Skeletal muscle cell (primary cell): ENCODE data around the gene GMPR2.

Source experiments
- DNase-seq: peaks from one replicate; pipeline ENCODE4 v3.0.0-alpha.2; 2010; ENCODE audit warnings: low read depth
- H3K4me3 ChIP-seq: 2 replicates; pipeline ENCODE4 v1.5.1; 2011; ENCODE audit warnings: low read depth, mild to moderate bottlenecking, control low read depth, low read length, moderate library complexity

The GMPR2 gene

GRCh38 chr14:24246765-24247212, 14.1 kb downstream of the GMPR2 start:
- DNase-seq = no peak
- no peak overlapping the region for H3K4me3 ChIP-seq

GRCh38 chr14:24247422-24247821, 14.7 kb downstream of the GMPR2 start:
- H3K4me3 ChIP-seq = no peak overlapping the region
- DNase-seq = no peak

GRCh38 chr14:24249230-24250021, 16.7 kb downstream of the GMPR2 start:
- H3K4me3 ChIP-seq = no peak overlapping the region
- no peak for DNase-seq

GRCh38 chr14:24250354-24250753, 17.6 kb downstream of the GMPR2 start:
- no peak for DNase-seq
- H3K4me3 ChIP-seq = no peak overlapping the region

GRCh38 chr14:24251880-24252288, 19.2 kb downstream of the GMPR2 start:
- no peak overlapping the region for H3K4me3 ChIP-seq
- DNase-seq = no peak

GRCh38 chr14:24252289-24253124, 19.8 kb downstream of the GMPR2 start:
- DNase-seq = no peak
- no peak overlapping the region for H3K4me3 ChIP-seq

GRCh38 chr14:24253936-24254335, 21.2 kb downstream of the GMPR2 start:
- H3K4me3 ChIP-seq = no peak overlapping the region
- no peak for DNase-seq

- no peak for DNase-seq
- H3K4me3 ChIP-seq = no peak overlapping the region
These were observed 22.1 kb downstream of the GMPR2 start for GRCh38 chr14:24254630-24255392.

GRCh38 chr14:24255438-24255837, 22.7 kb downstream of the GMPR2 start:
- H3K4me3 ChIP-seq = no peak overlapping the region
- no peak for DNase-seq

GRCh38 chr14:24255931-24256711, 23.4 kb downstream of the GMPR2 start:
- DNase-seq = no peak

GRCh38 chr14:24256960-24257359, 24.2 kb downstream of the GMPR2 start:
- H3K4me3 ChIP-seq = no peak overlapping the region
- no peak for DNase-seq

More at GRCh38 chr14:24255931-24256711, 23.4 kb downstream of the GMPR2 start:
- H3K4me3 ChIP-seq = no peak overlapping the region

GRCh38 chr14:24258119-24258518, 25.4 kb downstream of the GMPR2 start:
- no peak for DNase-seq
- no peak overlapping the region for H3K4me3 ChIP-seq

GRCh38 chr14:24258548-24259265, 26.0 kb downstream of the GMPR2 start:
- no peak overlapping the region for H3K4me3 ChIP-seq
- no peak for DNase-seq

- H3K4me3 ChIP-seq = no peak overlapping the region
- DNase-seq = no peak
These were observed 26.7 kb downstream of the GMPR2 start for GRCh38 chr14:24259282-24260025.

- no peak overlapping the region for H3K4me3 ChIP-seq
- no peak for DNase-seq
These were observed 27.5 kb downstream of the GMPR2 start for GRCh38 chr14:24260026-24260779.

GRCh38 chr14:24260780-24261157, 28.0 kb downstream of the GMPR2 start:
- no peak for DNase-seq
- H3K4me3 ChIP-seq = no peak overlapping the region

GRCh38 chr14:24261256-24261968, 28.7 kb downstream of the GMPR2 start:
- no peak for DNase-seq
- H3K4me3 ChIP-seq = no peak overlapping the region
